HepG2 (cell line): ENCODE measurements around the gene DAAM2. TPM values are rescaled to one million over a fixed set of nuclear protein-coding genes. Genes with fewer than 3 reads are reported as not detected.

Source experiments
- ATAC-seq: fragments of 200-7000 bp; cut with Tn5 transposase; 3 replicates; pipeline ENCODE4 v1.9.1; 2020; ENCODE audit warnings: mild to moderate bottlenecking, moderate library complexity
- BruUV-seq: library from RNA; stranded (reverse); fragments of 400-500 nt; replicated peaks from 2 replicates; lab custom pipeline; 2021; lab: Mats Ljungman, UMichigan
- CTCF ChIA-PET: fragments of 300-600 bp; formaldehyde crosslinking; extraction: SDS; loops from one replicate; lab custom pipeline; 2021; ENCODE audit warnings: low total read pairs, inconsistent platforms, low intra/inter-chr PET ratio; lab: Yijun Ruan, JAX
- POLR2A ChIA-PET: fragments of 350-600 bp; sonication (Branson Sonifier 250); formaldehyde crosslinking; loops from one replicate; lab custom pipeline; 2020; ENCODE audit warnings: antibody characterized with exemption, inconsistent platforms; lab: Yijun Ruan, JAX
- DNase-seq: peaks from one replicate; pipeline ENCODE4 v3.0.0-alpha.2; 2015; ENCODE audit warnings: low spot score
- FAIRE-seq: peaks from 3 replicates; lab custom pipeline; 2011; peaks lifted over from hg19 to GRCh38; lab: Jason Lieb, UNC
- H2AFZ ChIP-seq: one replicate; pipeline ENCODE4 v1.6.1; 2011; ENCODE audit warnings: low read length, inconsistent platforms
- H3K27ac ChIP-seq: fragments of 300-600 bp; 3 replicates; pipeline ENCODE4 v1.8.0; 2011; ENCODE audit warnings: mixed run types, mild to moderate bottlenecking, mixed read lengths, low read length, inconsistent platforms; ENCODE audit not compliant: insufficient read depth; ENCODE audit errors: extremely low read length
- H3K27me3 ChIP-seq, 2 experiments: fragments of 200-600 bp in 1 of 2; 2 replicates in 1 of 2; 3 replicates in 1 of 2; pipeline versions ENCODE4 v1.6.0 to v1.8.0; 2011; ENCODE audit warnings: low read length in 2 of 2, mild to moderate bottlenecking in 2 of 2, moderate library complexity in 2 of 2, inconsistent platforms in 1 of 2; ENCODE audit not compliant: insufficient read depth in 2 of 2, control insufficient read depth in 1 of 2
- H3K36me3 ChIP-seq, 2 experiments: fragments of 200-600 bp in 1 of 2; replicated peaks in 1 of 2; 2 replicates in 1 of 2; 3 replicates in 1 of 2; pipeline versions ENCODE4 v1.5.1 to v1.8.0; 2011; ENCODE audit warnings: low read length in 2 of 2, inconsistent platforms in 1 of 2; ENCODE audit not compliant: insufficient read depth in 2 of 2, control insufficient read depth in 1 of 2
- H3K4me1 ChIP-seq: 2 replicates; pipeline ENCODE4 v1.5.1; 2012; ENCODE audit warnings: low read length, inconsistent platforms; ENCODE audit not compliant: insufficient read depth
- H3K4me2 ChIP-seq: 2 replicates; pipeline ENCODE4 v1.6.0; 2011; ENCODE audit warnings: low read depth, low read length, inconsistent platforms
- H3K4me3 ChIP-seq, 3 experiments: fragments of 200-600 bp in 1 of 3; sonication (generic), shearing (Covaris generic) in 1 of 3; replicated peaks in 1 of 3; 2 replicates each; pipeline ENCODE4 v1.5.1; 2011 to 2016; ENCODE audit warnings: low read length in 3 of 3, inconsistent platforms in 2 of 3, low read depth in 2 of 3, mild to moderate bottlenecking in 2 of 3, control low read depth in 1 of 3, mixed read lengths in 1 of 3; ENCODE audit not compliant: insufficient read depth in 1 of 3
- H3K79me2 ChIP-seq: one replicate; pipeline ENCODE4 v1.6.1; 2011; ENCODE audit warnings: low read length, inconsistent platforms; ENCODE audit not compliant: insufficient read depth
- H3K9ac ChIP-seq: 2 replicates; pipeline ENCODE4 v1.6.0; 2011; ENCODE audit warnings: mild to moderate bottlenecking, low read depth, low read length, inconsistent platforms; ENCODE audit not compliant: insufficient read depth
- H3K9me3 ChIP-seq: 2 replicates; pipeline ENCODE4 v1.5.1; 2012; ENCODE audit warnings: mild to moderate bottlenecking, low read length
- H4K20me1 ChIP-seq: 2 replicates; pipeline ENCODE4 v1.6.0; 2011; ENCODE audit warnings: inconsistent platforms, mild to moderate bottlenecking, low read length, moderate library complexity; ENCODE audit not compliant: insufficient read depth
- CCAR2 ChIP-seq: fragments of 200-400 bp; formaldehyde crosslinking; optimal IDR thresholded peaks from 2 replicates; pipeline ENCODE3; 2018; ENCODE audit warnings: low read depth, mild to moderate bottlenecking, low read length, moderate library complexity
- IKZF1 ChIP-seq: fragments of 450-650 bp; IDR thresholded peaks from 2 replicates; pipeline ENCODE4 v1.7.1; 2016
- KLF13 ChIP-seq: sonication (generic); formaldehyde crosslinking; IDR thresholded peaks from 2 replicates; pipeline ENCODE4 v1.4.0; 2020; ENCODE audit warnings: mild to moderate bottlenecking, missing genetic modification reagents
- WGBS: methylation state at CpG from one replicate; pipeline ENCODE4 v1.1.6; 2017; ENCODE audit warnings: low lambda C conversion rate; 5-methylcytosine and 5-hydroxymethylcytosine counted together
- in situ Hi-C: cut with HindIII; loops from 2 replicates; pipeline ENCODE4 v1.10.0; 2017; ENCODE audit warnings: low pct_unique_long_range_greater_than_20kb; ENCODE audit not compliant: extremely low pct_ligation_motif_present
- intact Hi-C: fragments of 100-400 bp; cut with micrococcal nuclease; formaldehyde crosslinking; loops from one replicate; pipeline ENCODE4 v1.10.0; 2022; ENCODE audit not compliant: unreplicated experiment
- polyA plus RNA-seq, 8 experiments: library from polyadenylated mRNA; depleted of rRNA in 3 of 8; stranded (reverse) in 7 of 8; unstranded in 1 of 8; fragments of >200 nt; fragmentation: Illumina TruSeq in 4 of 8; extraction: Trizol in 4 of 8; gene quantifications; 2 replicates each; pipeline versions ENCODE4 v1.2.1 to v1.2.3, GENCODE V29; 2011 to 2016; ENCODE audit warnings: low read depth in 4 of 8, missing spikeins in 1 of 8, mixed read lengths in 1 of 8; ENCODE audit not compliant: insufficient read depth in 1 of 8
- total RNA-seq, 5 experiments: library from RNA; depleted of rRNA; stranded (reverse); fragments of >200 nt; fragmentation: Illumina TruSeq; extraction: Trizol; gene quantifications; 2 replicates each; pipeline ENCODE4 v1.2.3, GENCODE V29; 2016; ENCODE audit warnings: low read depth in 1 of 5
- TF ChIP-seq, protein P1 (sequence below): IDR thresholded peaks from 2 replicates; pipeline ENCODE4 v1.6.1; 2012; ENCODE audit warnings: low read length, improper control_type of control experiment

Gene DAAM2
- total and polyA plus RNA-seq, 2 of the 13 experiments (the other 11 are each of a cell fraction or from before 2014, with no cell fraction given): 0.01 TPM; not detected in 1

DNA sequence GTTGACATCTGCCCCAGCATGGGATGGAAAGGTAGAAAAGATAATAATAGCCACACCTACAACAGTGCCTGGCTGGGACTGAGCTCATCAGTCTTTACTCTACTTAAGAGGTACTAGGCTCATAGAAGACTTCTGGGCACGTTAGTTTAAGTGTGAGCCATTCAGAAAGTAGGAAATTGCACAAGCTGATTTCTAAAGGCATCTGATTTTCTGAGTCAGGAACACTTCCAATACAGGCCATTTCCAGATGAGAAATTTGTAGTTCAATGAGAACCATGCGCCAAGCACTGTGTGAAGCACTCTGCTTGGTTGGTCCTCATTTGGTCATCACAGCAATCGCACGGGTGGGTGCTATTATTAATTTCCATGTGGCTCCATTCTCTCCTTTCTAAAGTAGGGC, 99.8 kb downstream of the DAAM2 start:
- in situ Hi-C loops: no loop called here
- Histone ChIP-seq H3K4me2 (no peak overlapping the region), H3K4me1 (peaks cover 13% of the 10 kb centered on the region), H3K36me3 (no peaks in the 10 kb centered on the region), H3K27ac (no peak overlapping the region), H3K4me3 (no peak overlapping the region), H3K27me3 (no peaks in the 10 kb centered on the region), H3K79me2 (no peaks in the 10 kb centered on the region), H3K9ac (no peak overlapping the region), H2AFZ (no peak overlapping the region), H4K20me1 (no peaks in the 10 kb centered on the region), H3K9me3 (no peaks in the 10 kb centered on the region)
- 35% methylated on average over 4 of the region's 4 CpGs for WGBS
- no TSS peak for BruUV-seq
- intact Hi-C loops: loop anchor here (1.0 kb wide), 4 partner anchors 27 to 544 kb away; no protein-coding TSS in a partner anchor
- ATAC-seq (no peak), DNase-seq (no peak), FAIRE-seq (no peak)
- ChIA-PET CTCF (interaction anchor here (1.2 to 2.4 kb wide), 5 partner anchors 24 to 544 kb away, joined by 5 to 28 read pairs (median 19); no protein-coding TSS in a partner anchor), POLR2A (no interaction called here)
- no peak for TF ChIP-seq IKZF1
- no peak for TF ChIP-seq KLF13
- TF ChIP-seq, protein P1, sequence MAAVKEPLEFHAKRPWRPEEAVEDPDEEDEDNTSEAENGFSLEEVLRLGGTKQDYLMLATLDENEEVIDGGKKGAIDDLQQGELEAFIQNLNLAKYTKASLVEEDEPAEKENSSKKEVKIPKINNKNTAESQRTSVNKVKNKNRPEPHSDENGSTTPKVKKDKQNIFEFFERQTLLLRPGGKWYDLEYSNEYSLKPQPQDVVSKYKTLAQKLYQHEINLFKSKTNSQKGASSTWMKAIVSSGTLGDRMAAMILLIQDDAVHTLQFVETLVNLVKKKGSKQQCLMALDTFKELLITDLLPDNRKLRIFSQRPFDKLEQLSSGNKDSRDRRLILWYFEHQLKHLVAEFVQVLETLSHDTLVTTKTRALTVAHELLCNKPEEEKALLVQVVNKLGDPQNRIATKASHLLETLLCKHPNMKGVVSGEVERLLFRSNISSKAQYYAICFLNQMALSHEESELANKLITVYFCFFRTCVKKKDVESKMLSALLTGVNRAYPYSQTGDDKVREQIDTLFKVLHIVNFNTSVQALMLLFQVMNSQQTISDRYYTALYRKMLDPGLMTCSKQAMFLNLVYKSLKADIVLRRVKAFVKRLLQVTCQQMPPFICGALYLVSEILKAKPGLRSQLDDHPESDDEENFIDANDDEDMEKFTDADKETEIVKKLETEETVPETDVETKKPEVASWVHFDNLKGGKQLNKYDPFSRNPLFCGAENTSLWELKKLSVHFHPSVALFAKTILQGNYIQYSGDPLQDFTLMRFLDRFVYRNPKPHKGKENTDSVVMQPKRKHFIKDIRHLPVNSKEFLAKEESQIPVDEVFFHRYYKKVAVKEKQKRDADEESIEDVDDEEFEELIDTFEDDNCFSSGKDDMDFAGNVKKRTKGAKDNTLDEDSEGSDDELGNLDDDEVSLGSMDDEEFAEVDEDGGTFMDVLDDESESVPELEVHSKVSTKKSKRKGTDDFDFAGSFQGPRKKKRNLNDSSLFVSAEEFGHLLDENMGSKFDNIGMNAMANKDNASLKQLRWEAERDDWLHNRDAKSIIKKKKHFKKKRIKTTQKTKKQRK: no peak
- no peak for TF ChIP-seq CCAR2
